Measurements from ENCODE around the gene PRMT1. TPM values are rescaled to one million over a fixed set of nuclear protein-coding genes. Genes with fewer than 3 reads are reported as not detected.

Gene PRMT1
- total and polyA plus RNA-seq, 9 of the 15 experiments (the other 6 are each of a cell fraction or from before 2014, with no cell fraction given): 13.3 to 464 (median 326) TPM

DNA sequence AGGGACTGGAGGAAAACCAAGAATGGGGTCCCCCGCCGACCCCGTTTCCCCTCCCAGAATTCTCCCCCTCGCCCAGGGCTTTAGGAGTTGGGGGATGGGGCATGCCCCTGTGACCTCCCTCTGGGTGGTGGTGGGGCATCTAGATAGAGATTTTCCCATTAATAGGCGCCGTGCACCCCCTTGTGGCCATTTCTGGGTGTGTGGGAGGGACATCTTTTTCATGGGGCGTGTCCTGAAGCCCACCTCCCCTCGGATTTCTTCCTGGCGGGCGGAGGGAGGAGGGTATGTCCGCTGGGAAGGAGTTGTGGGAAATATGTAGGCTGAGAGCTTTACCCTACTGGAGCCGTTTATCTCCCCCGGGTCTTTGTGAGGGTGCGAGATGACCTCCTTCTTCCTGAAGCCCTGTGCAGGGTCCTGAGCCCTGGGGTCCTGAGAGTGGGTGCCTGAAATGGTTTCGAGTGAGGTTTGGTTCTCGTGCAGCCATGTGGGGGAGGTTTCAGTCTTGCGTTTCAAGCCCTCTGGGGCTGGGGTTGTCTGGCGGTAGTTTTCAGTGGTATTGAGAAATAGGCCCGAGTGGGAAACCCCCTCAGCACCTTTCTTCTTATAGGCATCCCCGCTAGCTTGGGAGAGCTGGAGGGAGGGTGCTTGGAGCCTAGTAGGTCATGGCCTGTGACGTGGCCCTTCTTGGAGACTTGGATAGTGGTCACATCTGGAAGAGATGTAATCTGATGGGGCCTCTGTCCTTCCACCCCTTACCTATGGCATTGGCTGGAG is 1.0 kb downstream of the PRMT1 start (continued):
- TF ChIP-seq, protein P1, sequence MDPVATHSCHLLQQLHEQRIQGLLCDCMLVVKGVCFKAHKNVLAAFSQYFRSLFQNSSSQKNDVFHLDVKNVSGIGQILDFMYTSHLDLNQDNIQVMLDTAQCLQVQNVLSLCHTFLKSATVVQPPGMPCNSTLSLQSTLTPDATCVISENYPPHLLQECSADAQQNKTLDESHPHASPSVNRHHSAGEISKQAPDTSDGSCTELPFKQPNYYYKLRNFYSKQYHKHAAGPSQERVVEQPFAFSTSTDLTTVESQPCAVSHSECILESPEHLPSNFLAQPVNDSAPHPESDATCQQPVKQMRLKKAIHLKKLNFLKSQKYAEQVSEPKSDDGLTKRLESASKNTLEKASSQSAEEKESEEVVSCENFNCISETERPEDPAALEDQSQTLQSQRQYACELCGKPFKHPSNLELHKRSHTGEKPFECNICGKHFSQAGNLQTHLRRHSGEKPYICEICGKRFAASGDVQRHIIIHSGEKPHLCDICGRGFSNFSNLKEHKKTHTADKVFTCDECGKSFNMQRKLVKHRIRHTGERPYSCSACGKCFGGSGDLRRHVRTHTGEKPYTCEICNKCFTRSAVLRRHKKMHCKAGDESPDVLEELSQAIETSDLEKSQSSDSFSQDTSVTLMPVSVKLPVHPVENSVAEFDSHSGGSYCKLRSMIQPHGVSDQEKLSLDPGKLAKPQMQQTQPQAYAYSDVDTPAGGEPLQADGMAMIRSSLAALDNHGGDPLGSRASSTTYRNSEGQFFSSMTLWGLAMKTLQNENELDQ (CRISPR knock-in tag; IDR thresholded peaks at IDR 0.05; ENCODE audit: borderline replicate concordance): 0 out of 2 replicates have a peak, but pooled peaks have one; percentile 10
- TF ChIP-seq TOE1 (IDR thresholded peaks at IDR 0.05; ENCODE audit: borderline replicate concordance) (no peak), TOE1 (CRISPR knock-in tag; IDR thresholded peaks at IDR 0.05; ENCODE audit: borderline replicate concordance, low read depth) (no peak), CTBP1 (IDR thresholded peaks at IDR 0.05; ENCODE audit: borderline replicate concordance) (no peak), ZFP36 (IDR thresholded peaks at IDR 0.05; ENCODE audit: low read depth, low read length, partially characterized antibody) (no peak), ZBTB17 (CRISPR knock-in tag; IDR thresholded peaks at IDR 0.05) (no peak), RFX5 (IDR thresholded peaks at IDR 0.05; ENCODE audit: low read depth, low read length) (no peak), CREBBP (IDR thresholded peaks at IDR 0.05; ENCODE audit: low read depth, low read length) (no peak), ZNF324 (CRISPR knock-in tag; IDR thresholded peaks at IDR 0.05) (no peak), NEUROD1 (IDR thresholded peaks at IDR 0.05; ENCODE audit: borderline replicate concordance, low read depth, low read length, partially characterized antibody) (no peak)
- TF ChIP-seq, protein P2, sequence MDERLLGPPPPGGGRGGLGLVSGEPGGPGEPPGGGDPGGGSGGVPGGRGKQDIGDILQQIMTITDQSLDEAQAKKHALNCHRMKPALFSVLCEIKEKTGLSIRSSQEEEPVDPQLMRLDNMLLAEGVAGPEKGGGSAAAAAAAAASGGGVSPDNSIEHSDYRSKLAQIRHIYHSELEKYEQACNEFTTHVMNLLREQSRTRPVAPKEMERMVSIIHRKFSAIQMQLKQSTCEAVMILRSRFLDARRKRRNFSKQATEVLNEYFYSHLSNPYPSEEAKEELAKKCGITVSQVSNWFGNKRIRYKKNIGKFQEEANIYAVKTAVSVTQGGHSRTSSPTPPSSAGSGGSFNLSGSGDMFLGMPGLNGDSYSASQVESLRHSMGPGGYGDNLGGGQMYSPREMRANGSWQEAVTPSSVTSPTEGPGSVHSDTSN (CRISPR knock-in tag; IDR thresholded peaks at IDR 0.05; ENCODE audit: low read depth): no peak
- TF ChIP-seq, protein P2 (tag; conservative IDR thresholded peaks at IDR 0.05; ENCODE audit: low read depth): no peak
- TF ChIP-seq, protein P3, sequence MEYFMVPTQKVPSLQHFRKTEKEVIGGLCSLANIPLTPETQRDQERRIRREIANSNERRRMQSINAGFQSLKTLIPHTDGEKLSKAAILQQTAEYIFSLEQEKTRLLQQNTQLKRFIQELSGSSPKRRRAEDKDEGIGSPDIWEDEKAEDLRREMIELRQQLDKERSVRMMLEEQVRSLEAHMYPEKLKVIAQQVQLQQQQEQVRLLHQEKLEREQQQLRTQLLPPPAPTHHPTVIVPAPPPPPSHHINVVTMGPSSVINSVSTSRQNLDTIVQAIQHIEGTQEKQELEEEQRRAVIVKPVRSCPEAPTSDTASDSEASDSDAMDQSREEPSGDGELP (CRISPR knock-in tag; IDR thresholded peaks at IDR 0.05; ENCODE audit: borderline replicate concordance): no peak
